GM18508 (cell line): Measurements from ENCODE around the gene ZNF783.

Experiments used
- ATAC-seq: cut with Tn5 transposase; IDR thresholded peaks from one replicate; pipeline ENCODE4 v1.9.1; 2021; ENCODE audit warnings: moderate number of reproducible peaks; ENCODE audit not compliant: insufficient read depth, unreplicated experiment

The ZNF783 gene

GRCh38 chr7:149280151-149280550 lies 18.2 kb downstream of the ZNF783 start:
- ATAC-seq: no peak

GRCh38 chr7:149280661-149281507 lies 18.9 kb downstream of the ZNF783 start:
- ATAC-seq: no peak

DNA sequence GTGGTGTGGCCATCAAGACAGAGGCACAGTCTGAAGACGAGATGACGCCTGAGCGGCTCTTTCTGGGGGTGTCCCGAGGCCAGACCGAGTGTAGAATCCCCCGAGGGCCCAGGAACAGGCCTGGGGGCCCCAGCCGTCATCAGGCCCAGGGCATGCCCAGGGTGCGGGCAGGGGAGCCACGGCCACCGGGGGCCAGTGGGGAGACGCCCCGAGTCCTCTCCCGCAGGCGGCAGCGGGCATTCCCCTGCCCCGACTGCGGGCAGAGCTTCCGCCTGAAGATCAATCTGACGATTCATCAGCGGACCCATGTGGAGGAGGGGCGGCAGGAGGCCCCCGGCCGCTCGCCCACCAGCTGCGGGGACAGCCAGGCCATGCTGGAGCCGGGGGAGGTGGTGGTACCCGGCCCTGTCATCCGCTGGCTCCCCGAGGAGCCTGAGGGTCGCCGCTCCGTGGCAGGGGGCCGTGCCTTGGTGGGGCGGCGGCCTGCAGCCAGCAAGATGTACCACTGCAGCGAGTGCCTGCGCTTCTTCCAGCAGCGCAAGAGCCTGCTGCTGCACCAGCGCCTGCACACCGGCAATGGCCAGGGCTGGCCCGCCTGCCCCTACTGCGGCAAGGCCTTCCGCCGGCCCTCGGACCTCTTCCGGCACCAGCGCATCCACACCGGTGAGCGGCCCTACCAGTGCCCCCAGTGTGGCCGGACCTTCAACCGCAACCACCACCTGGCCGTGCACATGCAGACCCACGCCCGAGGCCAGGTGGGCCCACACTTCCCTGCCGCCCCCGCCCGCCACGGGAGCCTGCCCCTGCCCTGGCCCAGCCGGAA lies 19.7 kb downstream of the ZNF783 start:
- no peak for ATAC-seq

DNA sequence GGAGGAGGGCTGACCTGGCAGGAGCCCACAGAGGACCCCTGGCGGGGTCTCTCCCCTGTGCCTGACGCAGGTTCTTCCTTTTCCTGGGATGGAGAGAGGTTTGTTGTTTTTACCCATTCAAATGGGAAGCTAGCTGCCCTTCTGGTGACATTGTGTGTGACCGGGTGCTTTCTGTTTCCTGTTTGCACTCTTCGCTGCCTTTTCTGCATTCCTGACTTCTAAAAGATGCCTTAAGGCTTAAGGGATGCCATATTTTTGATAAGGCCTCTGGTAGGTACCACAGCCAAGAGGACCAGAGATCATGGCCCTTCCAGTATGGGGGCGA lies 20.3 kb downstream of the ZNF783 start:
- no peak for ATAC-seq

GRCh38 chr7:149283321-149283720 lies 21.3 kb downstream of the ZNF783 start:
- no peak for ATAC-seq

GRCh38 chr7:149284343-149284742 lies 22.3 kb downstream of the ZNF783 start:
- ATAC-seq: no peak

- peak; percentile 75 for ATAC-seq
These were observed 23.0 kb downstream of the ZNF783 start for GRCh38 chr7:149284850-149285585.

DNA sequence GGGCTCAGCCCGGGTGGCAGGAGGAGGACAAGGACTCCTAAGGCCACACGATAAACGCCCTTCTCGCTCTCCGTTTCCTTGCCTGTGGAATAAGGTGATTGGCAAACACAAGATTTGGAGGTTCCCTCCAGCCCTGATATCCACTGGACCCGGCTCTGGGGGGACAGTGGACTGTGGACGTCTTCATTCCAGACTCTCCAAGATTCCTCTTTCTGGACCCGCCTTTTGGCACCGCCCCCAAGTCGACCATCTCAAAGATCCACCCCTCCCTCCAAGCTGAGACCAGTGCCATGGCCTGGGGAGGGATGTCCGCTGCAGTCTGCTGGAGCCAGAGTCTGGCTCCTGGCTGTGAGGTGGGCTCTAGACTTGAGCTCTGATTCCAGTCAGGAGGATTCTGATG lies 23.6 kb downstream of the ZNF783 start:
- ATAC-seq: no peak

GRCh38 chr7:149286811-149287400 lies 24.9 kb downstream of the ZNF783 start:
- no peak for ATAC-seq

- ATAC-seq: no peak
These were observed 25.6 kb downstream of the ZNF783 start for GRCh38 chr7:149287622-149288021.

GRCh38 chr7:149289262-149289661 lies 27.3 kb downstream of the ZNF783 start:
- ATAC-seq: no peak

DNA sequence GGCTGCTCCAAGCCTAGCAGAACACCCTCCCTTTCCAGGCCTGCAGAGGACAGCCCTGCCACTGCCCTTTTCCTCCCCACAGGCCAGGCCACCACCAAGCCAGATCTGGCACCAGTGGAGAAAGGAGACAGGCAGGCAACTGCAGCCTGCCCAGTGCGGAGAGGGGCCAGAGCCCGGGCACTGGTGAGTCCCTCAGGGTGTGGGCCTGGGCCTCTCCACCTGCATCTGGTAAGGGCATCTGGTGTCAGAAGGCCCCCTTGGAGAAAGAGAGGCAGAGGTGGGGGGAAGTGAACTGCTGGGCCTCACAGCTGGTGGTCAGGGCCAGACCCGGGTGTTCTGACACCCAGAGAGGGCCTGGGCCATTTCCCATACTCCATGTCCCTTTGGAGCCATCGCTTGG lies 27.9 kb downstream of the ZNF783 start:
- no peak for ATAC-seq

- ATAC-seq: no peak
These were observed 29.2 kb downstream of the ZNF783 start for GRCh38 chr7:149291036-149291780.

GRCh38 chr7:149291781-149292461 lies 29.9 kb downstream of the ZNF783 start:
- no peak for ATAC-seq

GRCh38 chr7:149292462-149292823 lies 30.4 kb downstream of the ZNF783 start:
- ATAC-seq: no peak

- ATAC-seq: no peak
These were observed 31.3 kb downstream of the ZNF783 start for GRCh38 chr7:149293338-149293737.

GRCh38 chr7:149293946-149294633 lies 32.1 kb downstream of the ZNF783 start:
- no peak for ATAC-seq

- ATAC-seq: no peak
These were observed 32.9 kb downstream of the ZNF783 start for GRCh38 chr7:149294634-149295480.
